Stimulated activated CD8-positive, alpha-beta memory T cell treated with anti-CD3 and anti-CD28 coated beads, Interleukin-15, amount 100 ng/mL, for 4 hours (primary cell): ENCODE measurements around the gene FRMD6.
"Not testable (repeated sequence)": the region's sequence is repeated elsewhere in the genome, so short reads cannot be mapped to it uniquely, and the experiment has no call there.

ENCODE experiments used
- DNase-seq, 2 donors: peaks; one replicate each; pipeline ENCODE4 v3.0.0-alpha.2; 2020; ENCODE audit warnings: low read depth in 2 of 2

Gene FRMD6

DNA sequence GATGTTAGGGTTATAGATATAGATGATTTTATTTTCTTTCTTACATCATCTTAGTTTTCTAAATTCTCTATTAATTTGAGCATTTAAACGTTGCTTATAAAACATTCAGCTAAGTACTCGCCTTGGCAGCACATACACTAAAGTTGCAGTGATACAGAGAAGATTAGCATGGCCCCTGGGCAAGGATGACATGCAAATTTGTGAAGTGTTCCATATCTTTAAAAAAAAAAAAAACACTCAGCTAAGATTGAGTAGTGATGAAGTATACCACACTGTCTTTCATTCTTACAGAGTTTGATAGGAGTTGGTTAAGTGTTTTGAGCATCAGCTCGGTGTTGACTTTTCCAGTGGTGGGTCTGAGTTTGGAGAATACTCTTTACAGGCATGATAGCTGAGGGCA is 72.3 kb downstream of the FRMD6 start:
- DNase-seq = no peak

DNA sequence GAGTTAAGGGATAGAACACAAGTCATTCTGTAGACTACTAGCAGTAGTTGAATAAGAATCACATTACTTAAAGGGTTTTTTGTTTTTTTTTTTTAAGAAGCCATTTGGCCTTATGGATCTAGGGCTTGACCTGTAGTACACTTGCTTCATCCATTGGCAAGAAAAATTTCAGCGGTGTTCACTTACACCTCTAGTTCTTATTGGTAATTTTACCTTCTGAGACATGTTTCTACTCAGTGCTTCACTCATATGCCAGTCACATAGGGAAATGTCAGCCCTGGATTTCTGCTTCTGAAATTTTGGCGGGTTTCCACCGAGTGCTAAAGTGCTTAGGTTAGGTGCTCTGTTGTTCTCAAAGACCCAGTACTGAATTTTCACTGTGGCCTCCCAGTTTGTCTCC is 72.9 kb downstream of the FRMD6 start:
- no peak for DNase-seq

DNA sequence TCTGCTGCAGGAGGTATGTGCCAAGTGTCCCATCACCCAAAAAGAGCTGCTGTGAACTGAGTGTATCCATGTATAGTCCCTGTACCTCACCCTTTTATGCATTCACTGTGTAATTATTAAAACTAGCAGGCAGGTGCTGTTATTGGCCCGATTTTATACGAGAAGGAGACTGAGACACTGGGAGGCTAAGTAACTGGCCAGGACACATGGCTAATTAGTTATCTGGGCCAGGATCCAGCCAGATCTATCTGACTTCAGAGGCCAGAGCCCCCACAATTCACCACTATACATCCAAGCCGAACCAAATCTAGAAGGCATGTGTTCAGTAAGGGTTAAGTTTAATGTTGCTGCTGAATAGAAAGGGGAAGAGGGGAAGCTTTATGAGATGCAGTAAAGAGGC is 73.4 kb downstream of the FRMD6 start:
- no peak for DNase-seq

DNA sequence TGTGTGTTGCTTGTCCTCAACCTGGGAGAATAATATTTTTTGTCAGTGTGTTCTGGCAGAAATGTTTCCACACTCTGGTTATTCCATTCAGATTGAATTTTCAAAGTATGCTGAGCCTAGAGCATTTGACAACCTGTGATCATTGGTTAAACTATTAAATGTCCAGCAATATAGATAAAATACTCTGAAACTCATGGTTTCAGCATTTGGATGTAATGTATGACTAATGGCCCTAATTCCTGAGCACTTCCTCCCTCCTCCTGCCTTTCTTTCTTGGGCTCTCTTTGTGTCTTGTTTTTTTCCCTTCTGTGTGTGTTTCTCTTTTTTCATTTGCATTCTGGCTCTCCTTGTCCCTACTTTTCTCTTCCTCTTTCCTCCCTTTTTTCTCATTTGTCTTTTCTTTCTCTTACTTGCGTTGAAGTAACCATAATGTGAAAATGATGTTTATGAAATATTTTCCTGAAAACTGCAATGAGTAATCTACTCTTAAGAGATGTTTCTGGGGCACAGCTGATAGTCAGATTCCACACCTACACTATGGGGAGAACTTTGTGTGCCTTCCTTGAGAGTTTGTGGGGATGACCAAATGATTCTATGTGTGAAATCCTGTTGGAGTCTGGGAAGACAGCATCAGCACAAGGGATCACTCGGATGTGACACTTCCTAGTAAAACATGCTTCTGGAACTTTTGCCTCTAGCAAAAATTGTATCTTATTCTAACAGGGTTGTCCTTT is 74.6 kb downstream of the FRMD6 start:
- DNase-seq = no peak

DNA sequence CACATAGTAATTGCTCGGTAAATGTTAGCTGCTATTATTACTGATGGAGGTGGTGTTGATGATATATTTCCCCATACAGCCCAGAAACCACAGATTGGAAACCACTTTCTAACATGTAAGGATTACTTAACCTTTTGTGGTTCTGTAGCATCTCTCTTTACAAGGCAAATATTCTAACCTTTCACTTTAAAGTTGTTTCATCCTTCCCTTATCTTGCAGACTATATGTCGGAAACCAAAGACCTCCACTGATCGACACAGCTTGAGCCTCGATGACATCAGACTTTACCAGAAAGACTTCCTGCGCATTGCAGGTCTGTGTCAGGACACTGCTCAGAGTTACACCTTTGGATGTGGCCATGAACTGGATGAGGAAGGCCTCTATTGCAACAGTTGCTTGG is 75.8 kb downstream of the FRMD6 start:
- no peak for DNase-seq

DNA sequence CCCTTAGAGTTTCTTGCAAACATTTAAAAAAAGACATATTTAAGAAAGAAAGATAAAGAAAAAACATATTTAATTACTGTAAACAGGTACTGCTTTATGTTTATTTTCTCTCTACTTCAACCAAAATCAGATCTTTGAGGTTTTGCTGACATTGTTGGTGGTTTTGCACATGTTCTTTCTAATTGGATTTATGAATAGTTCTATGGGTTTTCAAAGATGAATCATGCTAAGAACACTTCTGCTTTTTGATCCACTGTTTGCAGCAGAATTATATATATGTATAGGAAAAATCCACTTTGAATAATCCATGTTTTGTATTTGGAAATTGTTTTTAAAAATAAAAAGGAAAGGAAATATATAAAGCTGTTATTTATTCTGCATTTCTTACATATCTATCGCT is 78.4 kb downstream of the FRMD6 start:
- no peak for DNase-seq

DNA sequence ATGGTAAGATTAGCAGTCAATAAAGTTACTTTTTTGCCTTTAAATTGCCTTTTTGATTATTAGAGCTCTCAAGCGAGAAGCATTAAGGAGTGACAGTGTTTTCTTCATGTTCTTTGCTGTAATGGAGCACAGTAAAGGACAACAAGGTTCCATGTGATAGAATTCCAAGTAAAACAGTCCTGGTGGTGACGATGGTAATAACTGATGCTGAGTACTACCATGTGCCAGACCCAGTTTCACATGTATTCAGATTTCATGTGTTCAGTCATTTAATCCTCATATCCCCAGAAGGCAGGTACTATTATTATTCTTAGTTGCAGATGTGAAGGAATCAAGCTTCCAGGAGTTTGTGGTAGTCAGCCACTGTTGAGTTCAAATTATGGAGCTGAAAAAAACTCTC is 79.0 kb downstream of the FRMD6 start:
- DNase-seq = no peak

DNA sequence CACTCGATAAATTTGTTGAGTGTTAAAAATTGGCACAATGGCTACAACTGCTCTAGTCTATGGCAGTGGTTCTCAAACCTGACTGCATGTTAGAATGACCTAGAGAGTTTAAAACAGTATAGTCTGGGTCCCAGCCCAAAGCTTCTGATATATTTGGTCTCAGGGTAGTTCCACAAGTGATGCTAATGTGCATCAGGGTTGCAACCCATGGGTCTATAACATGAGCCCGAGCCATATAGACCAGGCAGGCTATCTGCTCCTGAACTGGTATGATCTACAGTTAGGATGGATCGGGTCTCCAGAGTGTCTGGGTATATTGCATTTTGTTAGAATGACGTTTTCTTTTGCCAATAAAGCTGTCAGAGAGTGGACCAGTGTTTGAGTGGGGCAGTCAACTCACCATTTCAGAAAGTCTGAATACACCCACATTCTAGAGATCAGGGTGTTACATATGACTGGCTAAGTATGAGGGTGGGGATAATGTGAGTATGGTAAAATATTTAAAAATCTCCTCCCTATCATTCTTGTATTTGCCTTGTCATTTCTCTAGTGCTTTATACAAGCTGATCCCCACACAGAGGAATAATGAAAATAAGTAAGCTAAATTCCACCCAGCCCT is 80.9 kb downstream of the FRMD6 start:
- no peak for DNase-seq

DNA sequence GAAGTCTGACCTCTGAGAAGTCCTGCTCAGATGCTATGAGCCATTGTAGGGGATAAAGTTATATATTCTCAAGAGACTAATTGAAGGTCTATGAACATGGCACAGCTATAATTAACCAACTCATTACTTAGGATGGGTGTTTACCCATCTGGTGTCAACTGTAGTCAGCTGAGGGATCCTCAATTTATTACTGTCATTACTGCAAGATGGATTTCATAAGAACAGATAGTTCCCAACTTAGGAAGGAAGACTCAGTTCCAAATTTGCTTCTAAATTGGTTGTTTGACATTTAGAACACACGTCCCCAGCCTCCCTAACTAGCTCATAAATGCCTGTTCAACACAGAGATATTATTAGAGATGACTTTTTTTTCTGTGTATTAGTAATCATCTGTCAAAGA is 81.4 kb downstream of the FRMD6 start:
- DNase-seq = no peak

DNA sequence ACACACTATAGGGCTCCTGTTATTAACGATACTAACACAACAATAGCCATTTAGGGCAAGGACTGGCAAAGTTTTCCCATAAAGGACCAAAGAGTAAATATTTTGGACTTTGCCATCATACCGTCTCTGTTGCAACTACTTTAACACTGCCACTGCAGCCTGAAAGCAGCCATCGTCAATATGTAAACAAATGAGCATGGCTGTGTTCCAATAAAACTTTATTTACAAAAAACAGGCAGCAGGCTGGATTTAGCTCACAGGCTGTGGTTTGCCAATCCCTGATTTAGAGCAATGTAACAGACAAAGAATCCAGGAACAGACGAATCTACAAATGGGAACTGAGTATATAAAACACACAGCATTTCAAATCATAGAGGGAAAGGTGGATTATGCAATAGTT is 84.1 kb downstream of the FRMD6 start:
- no peak for DNase-seq

DNA sequence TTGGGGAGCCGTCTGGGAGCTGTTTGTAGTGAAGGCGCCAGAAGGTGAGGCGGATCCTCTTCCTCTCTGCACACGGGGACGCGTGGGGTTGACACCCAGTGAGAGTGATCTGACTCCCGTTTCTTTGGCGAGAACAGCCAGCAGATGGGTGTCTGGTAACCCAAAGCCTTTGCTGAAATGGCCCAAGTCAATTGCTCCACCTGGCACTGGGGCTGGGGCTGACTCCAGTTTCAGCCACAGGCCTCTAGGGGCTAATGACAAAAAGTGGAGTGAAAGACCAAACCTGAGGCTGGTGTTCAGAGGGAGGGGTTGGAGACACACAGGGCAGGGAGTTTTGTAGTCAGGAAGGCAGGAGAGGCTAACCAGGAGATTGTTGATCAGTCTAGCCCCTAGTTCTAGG is 87.0 kb downstream of the FRMD6 start:
- no peak for DNase-seq

DNA sequence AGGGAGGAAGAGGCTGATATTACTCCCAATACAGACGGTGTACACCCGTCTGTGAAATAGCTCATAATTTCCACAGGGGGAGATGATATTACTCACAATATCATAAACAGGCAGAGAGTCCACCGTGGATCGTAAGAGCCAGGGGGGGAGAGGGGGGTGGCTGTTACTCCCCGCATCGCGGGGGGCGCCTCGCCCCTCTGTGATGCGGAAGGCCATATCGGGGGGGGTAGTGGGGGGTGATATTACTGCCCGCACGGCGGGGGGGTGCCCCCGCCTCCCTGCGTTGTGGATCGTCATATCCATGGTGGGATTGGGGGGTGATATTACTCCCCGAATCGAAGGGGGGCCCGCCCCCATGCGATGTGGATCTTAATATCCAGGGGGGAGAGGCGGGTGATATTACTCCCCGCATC is 91.9 kb downstream of the FRMD6 start:
- DNase-seq = no peak

DNA sequence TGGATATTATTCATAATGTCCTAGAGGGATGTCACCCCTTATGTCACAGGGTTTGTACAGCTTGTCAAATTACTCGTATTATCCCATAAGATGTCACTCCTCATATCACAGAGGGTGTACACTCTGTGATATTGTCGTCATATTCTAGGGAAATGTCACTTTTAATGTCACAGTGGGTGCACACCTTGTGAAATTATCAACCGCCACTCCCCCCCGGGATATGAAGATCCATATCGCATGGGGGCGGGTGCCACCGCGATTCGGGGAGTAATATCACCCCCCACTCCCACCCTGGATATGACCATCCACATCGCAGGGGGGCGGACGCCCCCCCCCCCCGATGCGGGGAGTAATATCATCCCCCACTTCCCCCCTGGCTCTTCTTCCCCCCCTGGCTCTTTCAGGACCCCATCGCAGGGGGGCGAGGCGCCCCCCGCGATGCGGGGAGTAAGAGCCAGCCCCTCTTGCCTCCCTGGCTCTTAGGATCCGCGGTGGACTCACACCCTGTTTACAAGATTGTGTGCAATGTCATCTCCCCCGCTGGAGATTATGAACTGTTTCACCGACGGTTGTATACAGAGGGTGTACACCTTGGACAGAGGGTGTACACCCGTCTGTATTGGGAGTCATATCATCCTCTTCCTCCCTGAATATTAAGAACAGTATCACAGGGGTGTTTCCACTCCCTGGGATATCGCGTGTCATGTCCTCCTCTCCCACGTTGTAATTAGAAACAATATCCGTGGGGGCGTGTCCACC is 92.8 kb downstream of the FRMD6 start:
- DNase-seq = no peak

DNA sequence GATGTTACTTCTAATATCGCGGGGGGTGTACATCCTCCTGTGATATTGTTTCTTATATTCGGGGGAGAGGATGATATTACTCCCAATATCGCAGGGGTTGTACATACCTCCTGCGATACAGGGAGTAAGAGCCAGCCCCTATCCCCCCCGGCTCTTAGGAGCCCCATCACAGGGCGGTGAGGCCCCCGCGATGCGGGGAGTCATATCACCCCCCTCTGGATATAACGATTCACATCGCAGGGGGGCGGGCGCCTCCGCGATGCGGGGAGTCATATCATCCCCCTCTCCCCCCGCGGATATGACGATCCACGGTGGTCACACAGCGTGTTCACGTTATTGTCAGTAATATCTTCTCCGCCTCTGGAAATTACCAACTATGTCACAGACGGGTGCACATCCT is 95.1 kb downstream of the FRMD6 start:
- DNase-seq = not testable (repeated sequence)

DNA sequence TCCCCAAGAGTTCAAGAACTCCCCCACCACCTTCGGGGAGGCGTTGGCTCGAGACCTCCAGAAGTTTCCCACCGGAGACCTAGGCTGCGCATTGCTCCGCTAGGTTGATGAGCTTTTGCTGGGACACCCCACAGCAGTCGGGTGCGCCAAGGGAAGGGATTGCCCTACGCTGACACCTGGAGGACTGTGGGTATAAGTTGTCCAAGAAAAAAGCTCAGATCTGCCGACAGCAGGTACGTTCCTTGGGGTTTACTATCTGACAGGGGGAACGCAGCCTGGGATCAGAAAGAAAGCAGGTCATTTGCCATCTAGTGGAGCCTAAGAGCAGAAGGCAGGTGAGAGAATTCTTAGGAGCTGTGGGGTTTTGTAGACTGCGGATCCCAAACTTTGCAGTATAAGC is 98.8 kb downstream of the FRMD6 start:
- no peak for DNase-seq

DNA sequence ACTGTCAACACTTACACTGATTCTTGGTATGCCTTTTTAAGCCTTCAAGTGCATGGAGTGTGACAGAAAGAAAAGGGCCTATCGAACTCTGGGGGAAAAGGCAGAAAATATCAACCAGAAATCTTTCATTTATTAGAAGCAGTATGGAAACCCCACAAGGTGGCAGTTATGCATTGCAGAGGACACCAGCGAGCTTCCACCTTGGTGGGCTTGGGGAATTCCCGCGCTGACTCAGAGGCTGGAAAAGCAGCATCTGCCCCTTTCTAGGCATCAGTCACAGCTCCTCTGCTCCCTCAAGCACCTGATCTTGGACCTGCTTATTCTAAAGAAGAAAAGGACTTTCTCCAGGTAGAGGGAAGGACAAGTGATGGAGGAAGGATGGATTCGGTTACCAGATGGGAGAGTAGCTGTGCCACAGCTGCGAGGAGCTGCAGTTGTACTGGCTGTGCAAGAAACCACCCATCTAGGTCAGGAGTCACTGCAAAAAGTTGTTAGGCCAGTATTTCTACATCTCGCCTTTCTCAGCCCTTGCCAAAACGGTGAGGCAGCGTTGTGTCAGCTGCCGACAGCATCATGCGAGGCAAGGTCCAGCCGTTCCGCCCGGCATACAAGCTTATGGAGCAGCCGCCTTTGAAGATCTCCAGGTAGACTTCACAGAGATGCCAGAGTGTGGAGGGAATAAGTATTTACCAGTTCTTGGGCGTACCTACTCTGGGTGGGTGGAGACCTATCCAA is 100.1 kb downstream of the FRMD6 start:
- DNase-seq = peak in 1 of 2 donors; percentile 31

DNA sequence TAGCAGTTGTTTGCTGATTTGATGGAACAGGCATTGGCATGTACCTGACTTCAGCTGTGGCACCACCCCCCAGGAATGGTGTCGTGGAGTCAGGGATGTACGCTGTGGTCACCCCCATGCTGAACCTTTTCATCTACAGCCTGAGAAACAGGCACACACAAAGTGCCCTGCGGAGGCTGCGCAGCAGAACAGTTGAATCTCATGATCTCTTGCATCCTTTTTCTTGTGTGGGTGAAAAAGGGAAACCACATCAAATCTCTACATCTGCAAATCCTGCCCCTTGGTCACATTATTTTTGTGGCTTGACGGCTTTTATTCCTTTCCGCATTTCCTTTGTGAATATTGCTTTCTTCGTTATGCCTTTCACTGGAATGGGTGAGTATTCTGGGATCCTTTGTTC is 106.0 kb downstream of the FRMD6 start:
- DNase-seq = peak in 1 of 2 donors; percentile 5

DNA sequence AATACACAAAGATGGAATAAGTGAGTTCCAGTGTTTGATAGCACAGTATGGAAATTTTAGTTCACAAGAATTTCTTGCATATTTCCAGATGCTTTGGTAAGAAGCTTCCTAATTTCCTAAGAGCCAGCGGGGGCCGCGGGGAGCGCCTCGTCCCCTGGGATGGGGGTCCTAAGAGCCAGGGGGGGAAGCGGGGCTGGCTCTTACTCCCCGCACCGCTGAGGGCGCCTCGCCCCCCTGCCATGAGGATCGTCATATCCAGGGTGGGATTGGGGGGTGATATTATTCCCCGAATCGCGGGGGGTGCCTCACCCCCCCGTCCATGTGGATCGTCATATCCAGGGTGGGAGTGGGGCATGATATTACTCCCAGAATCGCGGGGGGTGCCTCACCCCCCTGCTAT is 108.2 kb downstream of the FRMD6 start:
- no peak for DNase-seq

DNA sequence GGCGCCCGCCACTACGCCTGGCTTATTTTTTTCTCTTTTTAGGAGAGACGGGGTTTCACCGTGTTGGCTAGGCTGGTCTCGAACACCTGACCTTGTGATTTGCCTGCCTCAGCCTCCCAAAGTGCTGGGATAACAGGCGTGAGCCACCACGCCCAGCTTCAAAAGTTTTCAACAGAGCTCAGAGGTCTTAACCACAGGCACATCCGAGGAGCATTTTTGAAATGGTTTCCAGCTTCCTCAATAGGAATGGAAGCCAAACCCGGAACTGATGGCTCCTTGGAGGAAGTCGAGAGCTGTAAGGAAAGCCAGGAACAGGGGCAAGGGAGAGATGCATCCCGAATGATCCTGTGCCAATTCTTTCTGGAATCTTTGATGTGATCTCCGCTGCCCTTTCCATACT is 114.0 kb downstream of the FRMD6 start:
- not testable (repeated sequence) for DNase-seq

DNA sequence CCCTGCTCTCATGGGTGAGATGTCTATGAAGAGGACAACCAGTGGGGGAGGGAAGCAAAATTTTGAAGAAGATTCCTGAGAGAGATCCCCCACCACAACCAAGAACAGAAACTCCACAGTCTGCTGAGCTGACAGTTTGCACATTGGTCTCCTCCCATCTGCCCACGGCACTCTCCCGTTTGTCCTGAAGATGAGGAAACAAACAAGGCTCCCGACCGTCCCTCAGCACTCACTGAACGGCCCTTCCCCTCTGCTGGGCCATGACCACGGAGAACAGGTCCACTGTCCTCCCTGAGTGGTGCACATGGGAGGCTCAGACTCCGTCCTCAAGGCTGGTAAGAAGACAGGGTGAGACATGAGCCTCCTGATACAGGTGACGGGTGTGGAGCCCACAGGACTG is 114.9 kb downstream of the FRMD6 start:
- not testable (repeated sequence) for DNase-seq

DNA sequence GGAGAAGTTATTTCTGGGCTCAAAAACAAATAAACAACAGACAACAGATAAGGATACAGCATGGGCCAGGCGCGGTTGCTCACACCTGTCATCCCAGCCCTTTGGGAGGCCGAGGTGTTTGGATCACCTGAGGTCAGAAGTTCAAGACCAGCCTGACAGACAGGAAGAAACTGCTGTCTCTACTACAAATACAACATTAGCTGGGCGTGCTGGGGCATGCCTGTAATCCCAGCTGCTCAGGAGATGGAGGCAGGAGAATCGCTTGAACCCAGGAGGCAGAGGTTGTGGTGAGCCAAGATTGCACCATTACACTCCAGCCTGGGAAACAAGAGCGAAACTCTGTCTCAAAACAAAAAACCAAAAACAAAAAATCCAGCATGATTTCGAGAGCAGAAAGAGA is 117.6 kb downstream of the FRMD6 start:
- DNase-seq = not testable (repeated sequence)

DNA sequence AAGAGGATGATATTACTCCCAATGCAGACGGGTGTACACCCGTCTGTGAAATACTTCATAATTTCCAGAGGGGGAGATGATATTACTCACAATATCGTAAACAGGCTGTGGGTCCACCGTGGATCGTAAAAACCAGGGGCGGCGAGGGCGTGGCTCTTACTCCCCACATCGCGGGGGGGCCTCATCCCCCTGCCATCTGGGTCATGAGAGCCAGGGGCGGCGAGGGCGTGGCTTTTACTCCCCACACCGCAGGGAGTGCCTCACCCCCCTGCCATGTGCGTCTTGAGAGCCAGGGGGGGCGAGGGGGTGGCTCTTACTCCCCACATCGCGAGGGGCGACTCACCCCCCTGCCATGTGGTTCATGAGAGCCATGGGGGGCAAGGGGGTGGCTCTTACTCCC is 122.5 kb downstream of the FRMD6 start:
- no peak for DNase-seq
